Measurements from ENCODE around the gene LEKR1.
"Not testable (repeated sequence)": the region's sequence is repeated elsewhere in the genome, so short reads cannot be mapped to it uniquely, and the experiment has no call there.

The LEKR1 gene

DNA sequence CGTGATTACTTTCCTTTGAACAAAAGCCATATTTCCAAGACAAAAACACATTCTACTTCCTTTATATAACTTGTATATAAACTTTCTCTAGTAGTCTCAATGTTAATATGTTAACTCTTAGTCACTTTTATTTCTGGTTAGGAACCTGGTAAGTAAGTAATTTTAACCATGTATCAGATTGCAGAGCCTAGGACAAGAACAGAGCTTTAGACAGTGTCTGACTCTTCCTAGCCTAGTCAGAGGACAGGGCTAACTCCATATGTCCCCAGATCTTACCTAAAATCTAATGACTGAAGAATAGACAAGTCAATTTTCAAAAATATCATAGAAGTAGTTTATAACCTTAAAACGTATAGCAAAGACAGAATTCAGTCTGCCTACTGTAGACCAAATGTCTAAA, 8.3 kb downstream of the LEKR1 start:
- DNase-seq (ENCODE audit: extremely low read depth in 1 of 2, low read depth in 1 of 2), result no peak

- no peak for DNase-seq (ENCODE audit: extremely low read depth in 1 of 2, low read depth in 1 of 2)
Measured at GRCh38 chr3:156834962-156835535, 8.9 kb downstream of the LEKR1 start.

GRCh38 chr3:156836701-156837100, 10.5 kb downstream of the LEKR1 start:
- DNase-seq (ENCODE audit: extremely low read depth in 1 of 2, low read depth in 1 of 2), result no peak

DNA sequence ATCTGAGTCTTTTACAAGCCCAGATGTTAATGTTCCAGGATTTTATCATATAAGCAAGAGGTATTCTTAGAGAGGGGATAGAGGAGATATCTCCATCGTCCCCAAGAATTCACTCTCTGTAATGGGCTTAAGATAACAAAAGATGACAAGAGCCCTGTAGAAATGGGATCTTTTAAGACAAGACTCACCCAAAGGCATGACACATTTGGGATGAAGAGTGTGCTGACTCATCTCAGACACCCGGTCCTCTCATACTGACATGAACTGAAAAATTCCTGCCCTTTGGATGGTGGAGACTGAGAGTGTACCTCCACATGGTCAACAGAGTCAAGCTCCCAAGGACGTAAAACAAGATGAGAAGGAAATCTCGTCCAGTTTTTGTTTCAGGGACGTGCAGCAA, 11.0 kb downstream of the LEKR1 start:
- no peak for DNase-seq (ENCODE audit: extremely low read depth in 1 of 2, low read depth in 1 of 2)

- DNase-seq (ENCODE audit: extremely low read depth in 1 of 2, low read depth in 1 of 2), result no peak
Measured at GRCh38 chr3:156838035-156838434, 11.9 kb downstream of the LEKR1 start.

GRCh38 chr3:156840826-156841689, 14.9 kb downstream of the LEKR1 start:
- no peak for DNase-seq (ENCODE audit: extremely low read depth in 1 of 2, low read depth in 1 of 2)

DNA sequence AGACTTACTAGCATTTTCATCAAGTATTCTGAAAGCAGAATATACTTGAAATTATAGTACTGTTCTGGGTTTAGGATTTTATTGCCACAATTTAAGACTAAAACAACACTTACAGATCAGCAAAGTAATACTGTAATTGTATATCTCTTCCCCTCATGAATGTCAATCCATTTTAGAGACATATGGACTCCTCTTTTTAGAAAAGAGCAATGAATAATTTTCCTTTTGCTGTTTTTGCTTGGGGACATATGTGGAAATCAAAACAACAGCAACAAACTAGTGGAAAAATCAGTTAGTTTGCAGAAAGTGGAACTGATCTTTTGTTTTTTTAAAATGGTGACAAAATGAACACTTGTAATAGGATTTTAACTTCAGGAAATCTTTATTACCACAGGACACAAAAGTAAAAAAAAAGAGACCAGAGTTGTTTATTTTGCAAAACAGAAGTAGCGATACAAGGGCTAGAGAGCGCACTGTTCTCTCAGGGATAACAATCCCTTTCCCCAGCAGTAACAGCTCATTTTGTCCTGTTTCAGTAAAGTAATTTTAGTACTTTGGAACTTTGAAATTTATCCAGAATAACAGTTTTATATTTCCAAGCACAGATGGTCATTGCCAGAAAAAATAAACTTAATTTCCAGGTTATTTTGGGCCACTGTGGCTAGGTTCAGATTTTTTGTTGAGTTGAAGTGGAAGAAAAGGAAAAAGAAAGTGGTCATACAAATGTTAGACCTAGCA, 17.1 kb downstream of the LEKR1 start:
- no peak for DNase-seq (ENCODE audit: extremely low read depth in 1 of 2, low read depth in 1 of 2)

GRCh38 chr3:156847752-156848448, 21.7 kb downstream of the LEKR1 start:
- DNase-seq (ENCODE audit: extremely low read depth in 1 of 2, low read depth in 1 of 2), result no peak

GRCh38 chr3:156859578-156859977, 33.4 kb downstream of the LEKR1 start:
- no peak for DNase-seq (ENCODE audit: extremely low read depth in 1 of 2, low read depth in 1 of 2)

GRCh38 chr3:156860873-156861272, 34.7 kb downstream of the LEKR1 start:
- no peak for DNase-seq (ENCODE audit: extremely low read depth in 1 of 2, low read depth in 1 of 2)

DNA sequence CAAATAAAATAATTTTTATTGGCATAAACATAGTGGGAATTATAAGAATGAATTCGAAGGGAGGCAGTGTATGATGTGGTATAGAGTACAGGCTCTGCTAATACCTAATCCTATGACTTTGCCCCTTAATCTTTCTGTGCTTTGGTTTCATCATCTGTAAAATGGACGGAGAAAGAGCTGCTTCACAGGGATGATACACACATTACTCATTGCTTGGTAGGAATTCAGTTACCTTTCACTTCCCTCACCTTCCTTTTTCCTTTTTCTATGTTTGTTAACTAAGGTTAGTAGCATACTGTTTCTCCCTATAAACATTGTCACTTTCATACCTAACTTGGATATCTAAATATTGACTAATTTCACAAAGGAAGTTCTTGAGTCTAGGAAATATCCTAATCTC, 36.2 kb downstream of the LEKR1 start:
- no peak for DNase-seq (ENCODE audit: extremely low read depth in 1 of 2, low read depth in 1 of 2)

- no peak for DNase-seq (ENCODE audit: extremely low read depth in 1 of 2, low read depth in 1 of 2)
Measured at GRCh38 chr3:156865732-156866131, 39.6 kb downstream of the LEKR1 start.

GRCh38 chr3:156867174-156867573, 41.0 kb downstream of the LEKR1 start:
- DNase-seq (ENCODE audit: extremely low read depth in 1 of 2, low read depth in 1 of 2), result no peak

DNA sequence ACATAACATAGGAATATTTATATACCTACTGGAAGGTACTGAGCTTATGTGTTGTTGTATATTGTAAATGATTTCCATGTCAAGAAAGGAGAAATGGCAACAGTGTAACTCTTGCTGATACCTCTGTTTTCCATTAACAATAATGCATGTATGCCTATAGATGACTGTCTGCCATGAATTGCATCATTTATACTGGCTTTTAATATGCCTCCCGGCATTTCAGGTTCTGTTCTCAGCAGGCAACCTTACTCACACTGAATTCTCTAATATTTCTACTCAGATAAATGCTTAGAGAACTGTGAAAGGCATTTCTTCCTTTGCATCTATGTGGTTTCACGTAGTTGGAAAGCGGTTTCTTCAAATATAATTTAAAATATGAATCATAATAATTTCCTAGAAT, 41.8 kb downstream of the LEKR1 start:
- no peak for DNase-seq (ENCODE audit: extremely low read depth in 1 of 2, low read depth in 1 of 2)

- no peak for DNase-seq (ENCODE audit: extremely low read depth in 1 of 2, low read depth in 1 of 2)
Measured at GRCh38 chr3:156873906-156874305, 47.8 kb downstream of the LEKR1 start.

DNA sequence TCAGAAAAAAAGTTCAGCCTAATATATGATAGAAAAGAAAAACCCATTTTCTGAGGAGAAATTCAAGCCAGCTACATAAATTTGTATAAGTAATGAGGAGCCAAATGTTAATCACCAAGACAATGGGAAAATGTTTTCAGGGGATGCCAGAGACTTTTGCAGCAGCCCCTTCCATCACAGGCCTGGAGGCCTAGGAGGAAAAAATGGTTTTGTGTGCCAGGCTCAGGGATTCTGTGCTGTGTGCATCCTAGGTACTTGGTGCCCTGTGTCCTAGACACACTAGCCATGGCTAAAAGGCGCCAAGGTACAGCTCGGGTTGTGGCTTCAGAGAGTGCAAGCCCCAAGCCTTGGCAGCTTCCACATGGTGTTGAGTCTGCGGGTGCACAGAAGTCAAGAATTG, 53.3 kb downstream of the LEKR1 start:
- not testable (repeated sequence) for DNase-seq (ENCODE audit: extremely low read depth in 1 of 2, low read depth in 1 of 2)

DNA sequence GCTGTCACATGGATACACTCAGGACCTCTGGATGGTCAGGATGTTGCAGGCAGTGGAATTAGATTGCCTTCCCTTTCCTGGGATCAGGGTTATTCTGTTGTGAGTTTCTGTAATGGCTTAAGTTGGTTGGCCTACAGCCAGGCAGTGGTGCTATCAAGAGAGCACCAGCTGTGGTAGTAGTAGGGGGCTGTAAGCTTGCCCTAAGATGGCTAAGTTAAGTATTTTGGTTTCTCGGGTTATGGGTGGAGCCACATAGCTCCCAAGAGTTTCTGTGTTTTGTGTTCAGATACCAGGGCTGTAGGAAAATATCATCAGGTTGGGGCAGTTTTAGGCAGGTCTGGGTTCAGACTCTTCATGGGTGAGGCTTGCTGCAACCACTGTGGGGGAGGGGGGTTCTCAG, 59.6 kb downstream of the LEKR1 start:
- DNase-seq (ENCODE audit: extremely low read depth in 1 of 2, low read depth in 1 of 2), result no peak

DNA sequence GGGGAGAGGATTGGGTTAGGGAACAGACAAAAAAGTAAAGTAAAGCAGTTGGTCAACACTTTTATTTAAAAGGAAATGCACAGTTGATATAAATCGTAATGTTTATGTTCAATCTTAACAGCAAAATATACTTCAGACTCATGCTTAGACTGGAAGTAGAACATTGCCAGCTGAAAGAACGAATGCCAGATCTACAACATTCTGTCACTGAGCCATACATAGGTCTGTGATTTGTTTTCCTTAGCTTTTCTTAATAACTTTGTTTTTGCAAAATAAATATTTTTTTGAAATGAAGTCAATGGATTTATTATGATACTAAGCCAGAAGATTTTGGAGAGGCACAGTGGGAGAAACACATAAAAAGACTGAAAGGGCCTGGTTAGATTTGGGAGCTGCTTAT, 62.0 kb downstream of the LEKR1 start:
- no peak for DNase-seq (ENCODE audit: extremely low read depth in 1 of 2, low read depth in 1 of 2)

- no peak for DNase-seq (ENCODE audit: extremely low read depth in 1 of 2, low read depth in 1 of 2)
Measured at GRCh38 chr3:156888576-156888975, 62.4 kb downstream of the LEKR1 start.

- no peak for DNase-seq (ENCODE audit: extremely low read depth in 1 of 2, low read depth in 1 of 2)
Measured at GRCh38 chr3:156892701-156893100, 66.5 kb downstream of the LEKR1 start.

- DNase-seq (ENCODE audit: extremely low read depth in 1 of 2, low read depth in 1 of 2), result not testable (repeated sequence)
Measured at GRCh38 chr3:156895374-156895773, 69.2 kb downstream of the LEKR1 start.

Measured in stimulated activated CD8-positive, alpha-beta memory T cell treated with anti-CD3 and anti-CD28 coated beads, Interleukin-7, amount 100 ng/mL, for 48 hours (primary cell).